Heart left ventricle (tissue), 16 donors: Measurements from ENCODE around the gene GPC3. TPM values are rescaled to one million over a fixed set of nuclear protein-coding genes. Genes with fewer than 3 reads are reported as not detected.

Experiments used
- ATAC-seq, 4 donors: fragments of 200-7000 bp; cut with Tn5 transposase; one replicate each; pipeline ENCODE4 v1.9.1; 2020 to 2022; ENCODE audit warnings: moderate library complexity in 4 of 4, mild to moderate bottlenecking in 3 of 4, moderate number of reproducible peaks in 1 of 4
- DNase-seq, 5 donors: peaks; one replicate each; pipeline ENCODE4 v3.0.0-alpha.2; 2020
- H3K27ac ChIP-seq, 12 donors: fragments of 200-600 bp; sonication (generic) in 4 of 12; one replicate each; pipeline versions ENCODE4 v1.5.0 to v1.8.0; 2016 to 2022; ENCODE audit warnings: mild to moderate bottlenecking in 2 of 12
- H3K27me3 ChIP-seq, 9 donors: fragments of 200-600 bp; sonication (generic) in 2 of 9; one replicate each; pipeline versions ENCODE4 v1.5.1 to v1.8.0; 2016 to 2022; ENCODE audit warnings: mild to moderate bottlenecking in 3 of 9
- H3K36me3 ChIP-seq, 9 donors: fragments of 200-600 bp; sonication (generic) in 2 of 9; one replicate each; pipeline versions ENCODE4 v1.5.0 to v1.8.0; 2018 to 2022; ENCODE audit warnings: mild to moderate bottlenecking in 2 of 9
- H3K4me1 ChIP-seq, 12 donors: fragments of 200-600 bp; sonication (generic) in 4 of 12; one replicate each; pipeline versions ENCODE4 v1.5.0 to v1.8.0; 2016 to 2022; ENCODE audit warnings: mild to moderate bottlenecking in 3 of 12
- H3K4me3 ChIP-seq, 12 donors: fragments of 200-600 bp; sonication (generic) in 4 of 12; one replicate each; pipeline versions ENCODE4 v1.5.0 to v1.8.0; 2017 to 2022; ENCODE audit warnings: mild to moderate bottlenecking in 9 of 12, moderate library complexity in 4 of 12
- H3K9me3 ChIP-seq, 12 donors: fragments of 200-600 bp; sonication (generic) in 4 of 12; one replicate each; pipeline versions ENCODE4 v1.5.0 to v1.8.0; 2016 to 2022; ENCODE audit warnings: mild to moderate bottlenecking in 1 of 12
- CTCF ChIP-seq, 12 donors: fragments of 200-600 bp; sonication (generic) in 4 of 12; IDR thresholded peaks; one replicate each; pipeline versions ENCODE4 v1.5.0 to v1.8.0; 2018 to 2022; ENCODE audit warnings: antibody characterized with exemption in 12 of 12, mild to moderate bottlenecking in 5 of 12
- POLR2A ChIP-seq, 2 donors: fragments of 450-650 bp; IDR thresholded peaks; one replicate each; pipeline ENCODE4 v1.6.1; 2017; ENCODE audit warnings: antibody characterized with exemption in 2 of 2, mild to moderate bottlenecking in 2 of 2, moderate library complexity in 2 of 2
- WGBS, 4 donors: extraction: QIAGEN DNeasy Blood & Tissue Kit in 2 of 4; methylation state at CpG; one replicate each; pipeline versions ENCODE4 v1.1.5 to v1.1.7; 2013 to 2018; 5-methylcytosine and 5-hydroxymethylcytosine counted together
- intact Hi-C, 10 donors: fragments of 100-400 bp; cut with DNase I; formaldehyde crosslinking; loops; one replicate each; pipeline versions ENCODE4 v1.11.1 to v1.14.2; 2022
- polyA plus RNA-seq, 2 donors: library from polyadenylated mRNA; stranded (reverse); fragments of 200-250 nt; gene quantifications; one replicate each; pipeline ENCODE4 v1.2.3, GENCODE V29; 2013
- total RNA-seq, 9 donors: library from RNA; depleted of rRNA in 2 of 9; stranded (reverse); fragments of >200 nt in 2 of 9; fragmentation: NEBNext Ultra II Directional in 3 of 9; extraction: Animal tissue kit (Norgen Biotek cat#: 25700) in 3 of 9; gene quantifications; one replicate each; pipeline versions ENCODE4 v1.1.0 to v1.2.4, GENCODE V29; 2016 to 2023
- donor health status: ischemic (EF 13 %, LVEDD 7.1; RV severe dilation, severe dysfunction).
- donor health status: healthy with polysubstance abuse.
- donor health status: DM: no; HTN: yes; CAD: no.
- donor health status: DM: no; HTN: no; CAD: no.
- donor health status: ischemic (EF 25% LVEDD 6.9; RV normal size, moderate dysfunction).
- donor health status: ischemic (EF 25% LVEDD 5.7; RV mildly dilated, moderate dysfunction).
- donor health status: healthy.
- donor health status: DM: yes; HTN: yes; CAD: no.
- donor health status: ischemic (EF 35%, LVEDD 5.7; RV mildly dilated, moderate dysfunction).
- donor health status: nonischemic (EF 11% LVEDD 7.7; RV severe dilation, severe dysfunction).
- donor health status: DM: yes; HTN: yes; CAD: no.
- donor health status: PGD.
- donor health status: ischemic (EF 29% LVEDD 5.4; RV normal size, mild dysfunction).
- donor health status: nonischemic (EF 23%, LVEDD 6.1; RV moderate dilation, normal function).

The GPC3 gene
- total and polyA plus RNA-seq, 11 donors, result 0.19 to 16.9 (median 2.8) TPM

- 73 to 91% (median 88%) methylated on average over 2 of the region's 2 CpGs for WGBS, 4 donors
- Histone ChIP-seq H3K9me3 (no peaks in the 10 kb centered on the region), H3K4me3 (no peak overlapping the region), H3K27ac (no peak overlapping the region), H3K27me3 (peaks cover 0 to 17% (median 0%) of the 10 kb centered on the region in 9 donors), H3K36me3 (no peaks in the 10 kb centered on the region), H3K4me1 (no peaks in the 10 kb centered on the region)
- intact Hi-C loops, result no loop called here
- ATAC-seq, result no peak
- DNase-seq, result no peak
- TF ChIP-seq CTCF (IDR thresholded peaks at IDR 0.05) (no peak), POLR2A (IDR thresholded peaks at IDR 0.05) (no peak)
Measured at GRCh38 chrX:133959972-133960371, 25.4 kb downstream of the GPC3 start.

DNA sequence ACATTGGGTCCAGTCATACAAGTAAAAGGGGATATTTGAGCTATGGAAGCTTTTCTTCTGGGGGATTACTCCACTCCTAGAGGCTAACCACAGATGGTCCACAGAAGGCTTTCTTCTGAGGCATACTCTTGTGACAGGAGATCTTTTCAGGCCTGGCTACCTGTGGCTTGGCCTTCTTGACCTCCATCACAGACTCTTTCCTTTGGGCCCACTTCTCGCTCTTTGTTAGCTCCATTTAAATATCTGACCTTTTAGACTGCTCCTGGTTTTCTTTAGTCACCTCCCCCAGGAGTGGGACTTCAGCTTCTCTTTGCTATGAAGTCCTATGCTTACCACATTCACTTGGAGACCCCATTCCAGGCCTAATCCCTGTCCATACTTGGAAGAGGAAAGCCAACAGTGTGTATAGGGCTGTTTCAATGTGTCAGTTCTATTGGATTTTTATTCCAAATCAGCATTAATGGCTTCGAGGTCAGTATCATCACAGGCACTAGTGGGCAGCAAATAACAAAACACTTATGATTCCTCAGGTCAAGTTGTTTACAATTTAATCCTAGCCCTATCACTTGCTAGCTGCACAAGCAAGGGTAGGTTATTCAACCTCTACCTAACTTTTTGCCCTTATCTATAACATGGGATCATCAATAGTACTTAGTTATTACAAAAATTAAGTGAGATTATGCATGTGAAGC lies 26.3 kb downstream of the GPC3 start:
- DNase-seq (no peak), ATAC-seq (no peak)
- intact Hi-C loops, result no loop called here
- Histone ChIP-seq H3K4me3 (no peak overlapping the region), H3K4me1 (no peaks in the 10 kb centered on the region), H3K9me3 (no peaks in the 10 kb centered on the region), H3K27me3 (peaks cover 0 to 17% (median 0%) of the 10 kb centered on the region in 9 donors), H3K27ac (no peak overlapping the region), H3K36me3 (no peaks in the 10 kb centered on the region)
- 62 to 75% (median 66%) methylated on average over 2 of the region's 2 CpGs for WGBS, 4 donors
- TF ChIP-seq POLR2A (IDR thresholded peaks at IDR 0.05) (no peak), CTCF (IDR thresholded peaks at IDR 0.05) (peak in 4 of 12 donors; percentile 8 to 22 (median 18))

DNA sequence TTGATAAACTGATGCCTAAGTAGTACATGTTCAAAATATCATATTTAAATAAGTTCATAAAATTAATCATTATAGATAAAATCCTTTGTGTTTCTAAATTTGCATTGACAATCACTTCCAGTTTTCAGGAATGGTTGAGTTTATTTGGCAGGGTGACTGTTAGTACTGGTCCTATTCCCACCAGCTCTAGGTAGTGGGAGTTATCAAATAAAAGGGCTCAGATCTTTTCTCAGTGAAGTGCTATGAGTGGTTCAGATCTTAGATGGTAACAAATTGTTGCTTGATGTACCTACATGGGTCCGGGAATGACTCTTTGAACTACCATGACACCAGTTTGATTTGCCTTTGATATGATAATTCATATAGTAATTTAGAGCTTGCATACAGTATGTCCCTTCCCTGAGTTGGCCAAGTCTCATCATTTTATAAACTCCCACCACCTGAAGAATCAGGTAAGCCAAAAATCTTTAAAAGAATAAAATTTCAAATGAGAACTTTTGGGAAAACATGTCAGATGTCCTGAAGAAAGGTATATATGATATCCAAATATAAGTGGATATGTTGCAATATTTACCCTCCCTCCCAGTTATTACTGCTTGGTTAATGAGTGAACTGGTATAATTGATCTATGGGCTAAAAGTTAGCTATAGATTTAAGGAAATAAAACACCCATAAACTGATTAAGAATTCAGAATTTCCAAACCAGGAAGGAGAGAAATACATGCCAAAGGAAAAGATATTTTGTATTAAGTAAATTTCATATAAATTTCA lies 28.6 kb downstream of the GPC3 start:
- DNase-seq (no peak), ATAC-seq (no peak)
- Histone ChIP-seq H3K27me3 (peaks cover 0 to 13% (median 0%) of the 10 kb centered on the region in 9 donors), H3K36me3 (no peaks in the 10 kb centered on the region), H3K9me3 (no peaks in the 10 kb centered on the region), H3K27ac (no peak overlapping the region), H3K4me3 (no peak overlapping the region), H3K4me1 (no peaks in the 10 kb centered on the region)
- TF ChIP-seq CTCF (IDR thresholded peaks at IDR 0.05), result no peak
- TF ChIP-seq POLR2A (IDR thresholded peaks at IDR 0.05), result no peak
- intact Hi-C loops, result no loop called here
- WGBS, 4 donors, result 79 to 97% (median 88%) methylated on average over 1 of the region's 1 CpG

DNA sequence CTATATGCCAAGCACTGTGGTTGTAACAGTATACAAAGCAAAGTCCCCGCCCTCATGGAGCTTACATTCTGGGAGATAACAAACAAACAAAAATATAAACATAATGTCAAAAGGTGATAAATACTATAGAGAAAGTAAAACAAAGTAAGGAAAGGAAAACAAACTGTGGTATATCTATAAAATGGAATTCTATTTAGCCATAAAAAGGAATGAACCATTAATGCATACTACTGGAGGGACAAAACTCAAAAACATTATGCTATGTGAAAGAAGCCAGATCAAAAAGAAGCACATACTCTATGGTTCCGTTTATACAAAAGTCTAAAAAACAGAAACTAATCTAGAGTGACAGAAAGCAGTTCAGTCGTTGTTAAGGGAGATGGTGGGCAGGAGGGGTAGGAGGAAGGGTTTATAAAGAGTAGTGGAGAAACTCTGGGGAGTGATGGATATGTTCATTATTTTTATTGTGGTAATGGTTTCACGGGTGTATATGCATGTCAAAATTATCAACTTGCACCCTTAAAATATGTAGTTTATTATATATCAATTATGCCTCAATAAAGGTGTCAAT lies 31.5 kb downstream of the GPC3 start:
- H3K4me1 ChIP-seq, result no peaks in the 10 kb centered on the region
- H3K4me3 ChIP-seq, result no peak overlapping the region
- peaks cover 0 to 7% (median 0%) of the 10 kb centered on the region in 9 donors for H3K27me3 ChIP-seq
- H3K27ac ChIP-seq, result no peak overlapping the region
- H3K36me3 ChIP-seq, result no peaks in the 10 kb centered on the region
- TF ChIP-seq CTCF (IDR thresholded peaks at IDR 0.05), result no peak
- no peak for TF ChIP-seq POLR2A (IDR thresholded peaks at IDR 0.05)
- no peaks in the 10 kb centered on the region for H3K9me3 ChIP-seq
- 73 to 91% (median 84%) methylated on average over 4 of the region's 4 CpGs for WGBS, 4 donors
- DNase-seq (no peak), ATAC-seq (no peak)
- intact Hi-C loops, result no loop called here
